Hippocampal formation (tissue), 2 donors: ENCODE measurements around the gene KPNA6.
A peak's percentile ranks its signal among the peaks of the same experiment; 100 is the strongest.
"Not testable (repeated sequence)": the region's sequence is repeated elsewhere in the genome, so short reads cannot be mapped to it uniquely, and the experiment has no call there.

Experiments
- DNase-seq, 2 donors: peaks; one replicate each; lab custom pipeline; 2025; lab: John Stamatoyannopoulos, UW

KPNA6 gene

GRCh38 chr1:32107742-32108661 lies at the start of gene KPNA6:
KPNA6 (plus strand) TSS chr1:32108056; CDS start chr1:32108131, 75 bp downstream.
- peak; percentile 83 to 90 for DNase-seq

GRCh38 chr1:32060914-32061313 lies 46.9 kb upstream of the KPNA6 start:
- DNase-seq: no peak

DNA sequence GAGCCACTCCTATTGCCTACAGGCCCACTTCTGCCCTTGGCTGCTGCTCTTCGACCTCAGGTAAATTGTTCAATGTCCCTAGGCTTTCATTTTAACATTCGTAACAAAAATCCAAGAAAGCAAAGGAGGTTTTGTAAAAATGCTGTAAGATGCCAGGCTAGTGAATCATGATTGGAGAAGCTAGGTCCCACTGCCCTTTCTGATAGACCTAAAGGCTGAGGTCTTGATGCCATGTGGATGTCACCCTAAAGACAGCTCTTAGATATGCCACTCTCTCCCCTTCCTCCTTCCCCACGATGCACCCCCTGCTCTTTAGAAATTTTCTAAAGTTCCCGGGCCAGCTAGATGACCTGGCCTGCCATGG lies 45.0 kb upstream of the KPNA6 start:
- no peak for DNase-seq

DNA sequence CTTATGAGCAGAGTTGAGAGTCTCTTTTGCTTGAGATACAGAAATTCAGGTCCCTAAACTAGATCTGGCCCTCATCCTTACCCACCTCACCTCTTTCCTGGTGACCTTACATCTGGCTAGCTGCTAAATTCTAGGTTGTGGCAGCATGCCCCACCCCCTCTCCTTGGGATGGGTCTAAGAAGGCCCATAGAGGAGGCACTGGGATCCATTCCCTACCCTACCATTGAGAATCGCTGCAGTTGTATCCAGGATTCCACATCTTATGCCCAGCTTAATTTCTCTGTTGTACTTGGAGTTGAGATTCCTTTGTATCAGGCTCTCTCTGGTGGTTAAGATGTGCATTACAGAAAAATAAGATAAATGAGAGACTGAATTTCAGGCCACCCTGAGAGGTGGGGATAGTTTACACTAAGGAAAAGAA lies 44.6 kb upstream of the KPNA6 start:
- DNase-seq: peak in 1 of 2 donors; percentile 87

GRCh38 chr1:32065613-32066488 lies 42.0 kb upstream of the KPNA6 start:
- not testable (repeated sequence) for DNase-seq

- DNase-seq: peak; percentile 28 to 61
Measured at GRCh38 chr1:32066489-32066873, 41.4 kb upstream of the KPNA6 start.

GRCh38 chr1:32068957-32069588 lies 38.8 kb upstream of the KPNA6 start:
- DNase-seq: no peak

- DNase-seq: no peak
Measured at GRCh38 chr1:32071758-32072621, 35.9 kb upstream of the KPNA6 start.

DNA sequence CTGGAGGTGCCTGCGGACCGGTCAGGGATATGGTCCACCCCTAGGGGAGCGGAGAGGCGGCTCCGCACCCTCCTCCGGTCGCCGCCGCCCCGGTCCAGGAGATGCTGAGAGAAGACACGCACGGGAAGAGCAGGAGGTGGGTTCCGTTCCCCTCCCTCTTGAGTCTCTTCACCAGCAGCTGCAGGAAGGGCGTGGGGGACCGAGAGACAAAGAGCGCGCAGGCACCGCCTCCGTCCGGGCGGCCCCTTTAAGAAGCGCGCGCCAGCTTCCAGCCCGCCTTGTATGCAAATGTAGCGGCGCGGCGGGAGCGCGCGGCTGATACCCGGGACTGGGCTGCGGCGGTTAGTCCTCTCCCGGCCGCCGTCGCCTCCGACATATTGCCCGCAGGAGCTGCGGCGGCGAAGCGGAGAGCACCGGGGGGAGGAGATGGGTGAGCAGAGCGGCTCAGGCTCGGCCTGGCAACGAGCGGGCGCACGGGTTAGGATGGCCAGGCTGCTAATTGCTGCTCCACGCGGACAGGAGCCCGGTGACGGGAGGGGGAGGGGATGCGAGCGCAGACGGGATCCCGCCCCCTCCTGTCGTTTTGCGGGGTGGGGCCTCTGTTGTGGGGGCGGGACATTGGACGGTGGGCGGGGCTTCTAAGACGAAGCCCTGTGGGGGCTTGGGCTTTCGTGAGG lies 35.1 kb upstream of the KPNA6 start, which contains the start of gene TMEM39B:
Gene TMEM39B, plus strand, starts transcription at position 318 of the 677 bp plus-strand sequence. Its CDS starts 109 bp downstream, at position 427.
- peak; percentile 93 to 94 for DNase-seq

DNA sequence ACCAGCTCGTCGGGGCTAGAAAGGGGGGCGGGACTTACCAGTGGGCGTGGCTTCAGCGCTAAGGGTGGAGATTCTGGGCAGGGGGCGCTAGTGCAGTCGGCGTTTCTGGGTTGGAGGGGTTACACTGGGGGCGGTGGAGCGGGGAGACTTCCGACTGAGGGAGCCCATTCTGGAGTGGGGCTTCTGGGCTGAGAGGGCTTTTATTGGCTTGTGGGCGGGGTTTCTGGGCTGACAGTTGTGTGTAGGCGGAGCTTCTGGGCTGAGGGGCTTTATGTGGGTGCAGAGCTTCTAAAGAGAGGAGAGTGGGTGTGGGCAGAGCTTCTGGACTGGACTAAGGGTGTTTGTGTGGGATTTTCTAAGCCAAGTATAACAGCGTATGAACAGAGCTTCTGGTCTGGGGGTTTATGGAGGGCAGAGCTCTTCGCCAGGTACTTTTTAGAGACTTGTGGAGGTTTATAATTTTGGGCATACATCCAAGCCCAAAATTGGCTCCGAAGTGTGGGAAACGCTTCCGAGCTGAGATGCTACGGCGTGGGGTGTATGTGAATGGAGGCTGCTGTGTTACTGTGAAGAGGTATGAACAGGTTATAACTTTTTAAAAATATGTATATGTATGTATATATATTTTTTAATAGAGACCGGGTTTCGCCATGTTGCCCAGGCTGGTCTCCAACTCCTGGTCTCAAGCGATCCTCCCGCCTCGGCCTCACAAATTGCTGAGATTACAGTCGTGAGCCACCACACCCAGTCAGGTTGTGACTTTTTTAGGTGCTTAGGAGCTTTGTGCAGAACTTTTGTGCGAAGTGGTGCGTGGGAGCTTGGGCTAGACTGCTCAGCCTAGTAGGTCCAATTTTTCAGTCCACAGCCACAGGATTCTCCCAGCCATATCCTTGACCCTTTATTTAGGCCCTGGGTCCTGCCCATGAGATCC lies 34.3 kb upstream of the KPNA6 start:
- no peak for DNase-seq

GRCh38 chr1:32074841-32075240 lies 33.0 kb upstream of the KPNA6 start:
- no peak for DNase-seq

GRCh38 chr1:32077451-32077850 lies 30.4 kb upstream of the KPNA6 start:
- DNase-seq: no peak

DNA sequence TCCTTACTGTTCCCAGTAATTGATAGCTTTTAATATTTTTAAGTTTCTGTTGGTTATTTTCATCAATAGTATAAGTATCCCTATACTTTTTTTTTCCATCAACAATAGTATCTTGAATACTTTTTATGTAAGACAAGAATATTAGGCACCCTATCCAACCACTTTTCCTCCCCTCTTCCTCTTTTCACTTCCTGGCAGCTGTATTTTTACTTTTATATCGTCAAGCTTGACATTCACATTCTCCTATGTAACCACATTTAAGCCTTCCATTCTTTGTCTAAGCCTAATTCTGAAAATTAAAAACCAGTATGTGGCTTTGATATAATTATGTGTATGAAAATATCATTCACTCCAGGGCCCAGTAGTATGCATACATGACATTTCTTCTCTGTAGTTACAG lies 25.8 kb upstream of the KPNA6 start:
- no peak for DNase-seq

DNA sequence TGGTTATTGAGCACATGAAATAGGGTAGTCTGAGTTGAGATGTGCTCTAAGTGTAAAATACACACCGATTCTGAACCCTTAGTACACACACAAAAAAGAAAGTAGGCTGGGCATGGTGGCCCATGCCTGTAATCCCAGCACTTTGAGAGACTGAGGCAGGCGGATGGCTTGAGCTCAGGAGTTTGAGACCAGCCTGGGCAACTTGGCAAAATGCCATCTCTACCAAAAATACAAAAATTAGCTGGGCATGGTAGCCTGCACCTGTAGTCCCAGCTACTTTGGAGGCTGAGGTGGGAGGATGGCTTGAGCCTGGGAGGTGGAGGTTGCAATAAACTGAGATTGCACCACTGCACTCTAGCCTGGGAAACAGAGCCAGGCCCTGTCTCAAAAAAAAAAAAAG lies 21.5 kb upstream of the KPNA6 start:
- not testable (repeated sequence) for DNase-seq

DNA sequence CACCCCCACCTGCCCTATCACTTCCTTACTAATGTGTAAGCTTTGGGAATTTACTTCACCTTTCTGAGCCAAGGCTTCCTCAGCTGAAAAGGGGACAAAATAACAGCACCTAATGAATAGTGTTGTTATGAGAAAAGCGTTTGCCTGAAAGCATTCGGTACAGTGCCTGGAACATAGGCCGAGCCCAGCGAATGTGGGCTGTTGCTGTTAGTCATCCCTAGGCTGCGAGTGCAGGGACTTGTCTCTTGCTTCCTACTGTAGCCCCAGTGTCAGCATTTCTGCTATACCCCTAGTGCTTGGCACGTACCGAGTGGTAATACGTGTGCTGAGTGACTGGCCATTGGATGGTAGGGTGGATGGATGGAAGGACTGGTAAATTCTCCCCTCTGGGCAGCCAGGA lies 16.7 kb upstream of the KPNA6 start:
- no peak for DNase-seq

GRCh38 chr1:32091591-32091990 lies 16.3 kb upstream of the KPNA6 start:
- no peak for DNase-seq

GRCh38 chr1:32094746-32095521 lies 12.9 kb upstream of the KPNA6 start:
- DNase-seq: no peak

GRCh38 chr1:32099426-32099825 lies 8.4 kb upstream of the KPNA6 start:
- DNase-seq: no peak

DNA sequence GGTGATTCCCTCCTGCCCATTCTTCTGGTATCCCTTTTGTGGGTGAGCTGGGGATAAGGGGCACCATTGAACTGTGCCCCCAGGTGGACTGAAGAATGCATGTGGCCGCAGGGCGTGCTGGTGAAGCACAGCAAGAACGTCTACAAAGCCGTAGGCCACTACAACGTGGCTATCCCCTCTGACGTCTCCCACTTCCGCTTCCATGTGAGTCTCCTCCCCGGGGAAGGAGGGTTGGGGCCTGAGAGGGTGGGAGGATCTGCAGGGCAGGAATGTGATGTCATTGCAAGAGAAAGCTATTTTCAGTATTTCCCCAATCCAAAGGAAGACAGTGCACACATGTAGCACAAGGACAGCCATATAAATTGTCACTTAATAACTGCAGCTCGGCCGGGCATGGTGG lies 7.5 kb upstream of the KPNA6 start:
- DNase-seq: no peak
